ENCODE data around the gene PACC1. TPM values are rescaled to one million over a fixed set of nuclear protein-coding genes. Genes with fewer than 3 reads are reported as not detected.

Gene PACC1
- total RNA-seq, 1 donor from 2014 or later = 15.0 TPM

DNA sequence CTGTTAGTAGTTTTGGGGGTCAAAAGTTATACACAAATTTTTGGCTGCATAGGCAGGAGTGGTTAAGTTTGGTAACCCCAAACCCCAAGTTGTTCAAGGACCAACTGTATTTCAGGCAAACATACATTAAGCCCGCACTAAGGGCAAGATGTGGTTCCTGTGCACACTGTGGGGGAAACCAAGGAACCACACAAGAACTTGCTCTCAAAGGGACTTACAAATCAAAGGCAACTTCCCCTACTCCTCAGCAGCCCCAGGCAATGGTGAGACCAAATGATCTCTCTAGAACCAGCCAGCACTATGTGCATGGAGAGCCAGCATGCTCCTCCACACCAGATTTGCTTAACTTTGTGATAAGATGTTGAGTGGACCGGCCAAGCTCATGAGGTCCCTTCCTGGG is 35.3 kb downstream of the PACC1 start:
- TF ChIP-seq, protein P1, sequence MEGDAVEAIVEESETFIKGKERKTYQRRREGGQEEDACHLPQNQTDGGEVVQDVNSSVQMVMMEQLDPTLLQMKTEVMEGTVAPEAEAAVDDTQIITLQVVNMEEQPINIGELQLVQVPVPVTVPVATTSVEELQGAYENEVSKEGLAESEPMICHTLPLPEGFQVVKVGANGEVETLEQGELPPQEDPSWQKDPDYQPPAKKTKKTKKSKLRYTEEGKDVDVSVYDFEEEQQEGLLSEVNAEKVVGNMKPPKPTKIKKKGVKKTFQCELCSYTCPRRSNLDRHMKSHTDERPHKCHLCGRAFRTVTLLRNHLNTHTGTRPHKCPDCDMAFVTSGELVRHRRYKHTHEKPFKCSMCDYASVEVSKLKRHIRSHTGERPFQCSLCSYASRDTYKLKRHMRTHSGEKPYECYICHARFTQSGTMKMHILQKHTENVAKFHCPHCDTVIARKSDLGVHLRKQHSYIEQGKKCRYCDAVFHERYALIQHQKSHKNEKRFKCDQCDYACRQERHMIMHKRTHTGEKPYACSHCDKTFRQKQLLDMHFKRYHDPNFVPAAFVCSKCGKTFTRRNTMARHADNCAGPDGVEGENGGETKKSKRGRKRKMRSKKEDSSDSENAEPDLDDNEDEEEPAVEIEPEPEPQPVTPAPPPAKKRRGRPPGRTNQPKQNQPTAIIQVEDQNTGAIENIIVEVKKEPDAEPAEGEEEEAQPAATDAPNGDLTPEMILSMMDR (IDR thresholded peaks at IDR 0.05; ENCODE audit: insufficient read depth, low read length, severe bottlenecking) = no peak
- peak; percentile 76 for FAIRE-seq
- H3K27me3 ChIP-seq (ENCODE audit: control insufficient read depth, insufficient read depth, low read length) = no peaks in the 10 kb centered on the region
- no peak overlapping the region for H3K4me3 ChIP-seq (ENCODE audit: low read depth, low read length)
- no peak for DNase-seq (ENCODE audit: low read depth)
- peaks cover 9% of the 10 kb centered on the region for H3K36me3 ChIP-seq (ENCODE audit: control insufficient read depth, insufficient read depth, low read length)

DNA sequence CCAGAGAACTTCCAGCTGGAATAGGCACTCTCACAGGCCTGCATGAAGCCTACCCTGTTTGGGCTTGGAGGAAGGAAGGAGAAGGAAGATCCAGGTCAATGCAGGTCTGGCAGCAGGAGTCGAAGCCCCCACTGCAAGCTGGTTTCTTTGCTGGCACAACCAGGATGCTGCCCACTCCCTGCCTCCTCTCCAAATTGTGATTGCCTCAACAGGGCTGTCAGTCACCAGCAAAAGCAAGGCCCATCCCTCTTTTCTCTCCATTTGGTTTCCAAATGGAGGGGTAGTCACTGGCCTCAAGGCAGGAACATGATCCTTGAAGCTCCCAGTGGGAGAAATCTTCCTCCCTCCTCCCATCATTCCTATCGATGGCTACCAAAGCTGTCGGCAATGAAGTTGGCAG is 37.0 kb downstream of the PACC1 start:
- no peak overlapping the region for H3K4me3 ChIP-seq (ENCODE audit: low read depth, low read length)
- no peaks in the 10 kb centered on the region for H3K27me3 ChIP-seq (ENCODE audit: control insufficient read depth, insufficient read depth, low read length)
- DNase-seq (ENCODE audit: low read depth) (no peak), FAIRE-seq (no peak)
- peaks cover 7% of the 10 kb centered on the region for H3K36me3 ChIP-seq (ENCODE audit: control insufficient read depth, insufficient read depth, low read length)
- TF ChIP-seq, protein P1 (IDR thresholded peaks at IDR 0.05; ENCODE audit: insufficient read depth, low read length, severe bottlenecking) = no peak

DNA sequence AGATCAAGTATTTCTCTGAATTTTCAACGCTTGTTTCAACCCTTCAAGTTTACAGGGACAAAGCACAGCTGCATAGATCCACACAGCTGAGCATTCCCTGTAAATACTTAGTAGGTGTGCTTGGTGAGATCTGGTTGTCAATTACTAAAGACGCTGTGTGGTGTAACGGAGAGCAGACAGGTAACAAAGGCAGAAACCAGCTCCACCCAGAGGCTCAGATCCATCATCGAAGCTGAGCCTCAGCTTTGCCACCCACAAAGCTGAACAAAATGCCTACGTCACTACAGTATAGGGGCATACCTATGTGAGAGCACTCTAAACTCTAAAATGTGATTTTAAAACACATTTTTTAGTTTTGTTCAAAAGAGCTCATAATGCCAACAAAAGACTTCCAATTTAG is 38.7 kb downstream of the PACC1 start:
- peaks cover 7% of the 10 kb centered on the region for H3K36me3 ChIP-seq (ENCODE audit: control insufficient read depth, insufficient read depth, low read length)
- TF ChIP-seq, protein P1 (IDR thresholded peaks at IDR 0.05; ENCODE audit: insufficient read depth, low read length, severe bottlenecking) = no peak
- DNase-seq (ENCODE audit: low read depth) (no peak), FAIRE-seq (no peak)
- H3K27me3 ChIP-seq (ENCODE audit: control insufficient read depth, insufficient read depth, low read length) = no peaks in the 10 kb centered on the region
- H3K4me3 ChIP-seq (ENCODE audit: low read depth, low read length) = no peak overlapping the region

DNA sequence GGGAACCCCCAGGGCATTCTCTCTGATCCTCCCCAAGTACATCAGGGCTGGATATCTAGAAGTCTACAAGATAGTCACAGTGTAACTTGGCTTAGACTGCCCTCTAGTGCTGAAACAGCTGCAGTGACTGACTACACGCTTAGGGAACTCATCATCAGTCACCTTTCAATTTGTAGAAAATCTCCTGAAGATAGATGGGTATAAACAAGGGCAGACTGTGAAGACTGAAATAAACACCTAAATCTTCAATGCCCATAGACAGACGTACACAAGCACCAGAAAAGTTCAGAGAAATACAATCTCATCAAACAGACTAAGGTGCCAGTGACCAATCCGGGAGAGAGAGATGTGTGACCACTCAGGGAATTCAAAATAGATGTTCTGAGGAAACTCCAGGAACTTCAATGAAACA is 46.6 kb downstream of the PACC1 start:
- H3K27me3 ChIP-seq (ENCODE audit: control insufficient read depth, insufficient read depth, low read length) = no peaks in the 10 kb centered on the region
- TF ChIP-seq, protein P1 (IDR thresholded peaks at IDR 0.05; ENCODE audit: insufficient read depth, low read length, severe bottlenecking) = peak; percentile 80
- no peak for FAIRE-seq
- no peak overlapping the region for H3K4me3 ChIP-seq (ENCODE audit: low read depth, low read length)
- no peaks in the 10 kb centered on the region for H3K36me3 ChIP-seq (ENCODE audit: control insufficient read depth, insufficient read depth, low read length)
- peak; percentile 73 for DNase-seq (ENCODE audit: low read depth)

DNA sequence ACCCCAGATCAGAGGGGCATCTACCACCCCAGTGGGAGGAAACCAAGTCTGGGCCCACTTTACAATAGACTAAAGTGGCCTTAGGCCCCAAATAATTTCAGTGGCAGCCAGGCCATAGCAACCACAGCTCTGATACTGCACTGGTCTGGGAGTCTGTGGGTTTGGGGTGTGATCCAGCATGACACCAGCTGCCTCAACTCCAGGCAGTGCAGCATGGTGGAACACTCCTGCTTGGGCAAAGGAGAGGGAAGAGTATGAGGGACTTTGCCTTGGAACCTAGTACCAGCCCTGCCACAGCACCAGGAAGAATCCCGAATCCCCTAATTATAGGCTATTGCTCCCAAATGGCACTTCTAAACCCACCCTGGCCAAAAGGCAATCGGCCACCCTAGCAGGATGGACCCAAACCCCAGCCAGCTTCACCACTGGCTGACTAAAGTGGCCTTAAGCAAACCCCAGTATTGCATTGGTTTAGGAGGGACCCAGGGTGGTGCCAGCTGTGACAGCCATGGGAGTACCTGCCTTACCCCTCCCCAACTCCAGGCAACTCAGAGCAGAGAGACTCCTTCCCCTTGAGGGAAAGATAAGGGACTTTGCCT is 47.1 kb downstream of the PACC1 start:
- TF ChIP-seq, protein P1 (IDR thresholded peaks at IDR 0.05; ENCODE audit: insufficient read depth, low read length, severe bottlenecking) = no peak
- Histone ChIP-seq H3K4me3 (ENCODE audit: low read depth, low read length) (no peak overlapping the region), H3K27me3 (ENCODE audit: control insufficient read depth, insufficient read depth, low read length) (no peaks in the 10 kb centered on the region), H3K36me3 (ENCODE audit: control insufficient read depth, insufficient read depth, low read length) (no peaks in the 10 kb centered on the region)
- no peak for DNase-seq (ENCODE audit: low read depth)
- no peak for FAIRE-seq

DNA sequence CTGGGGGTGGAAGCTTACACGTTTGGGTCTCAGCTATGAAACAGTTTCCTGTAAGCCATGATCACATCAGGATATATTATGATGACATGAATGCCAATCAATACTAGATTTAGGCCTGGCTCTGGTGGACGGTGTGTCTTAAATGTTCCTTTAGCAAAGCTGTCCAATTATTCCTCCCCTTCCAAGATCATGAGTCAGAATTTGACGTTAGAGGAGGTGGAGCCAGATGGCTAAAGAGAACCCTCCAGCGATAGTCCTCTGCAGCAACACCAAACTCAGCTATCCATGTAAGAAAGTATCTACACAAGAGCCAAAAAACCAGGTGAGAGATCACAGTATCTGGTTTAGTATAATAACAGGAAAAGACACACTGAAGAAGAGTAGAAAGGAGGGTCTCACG is 47.8 kb downstream of the PACC1 start:
- no peaks in the 10 kb centered on the region for H3K36me3 ChIP-seq (ENCODE audit: control insufficient read depth, insufficient read depth, low read length)
- no peak for FAIRE-seq
- no peaks in the 10 kb centered on the region for H3K27me3 ChIP-seq (ENCODE audit: control insufficient read depth, insufficient read depth, low read length)
- TF ChIP-seq, protein P1 (IDR thresholded peaks at IDR 0.05; ENCODE audit: insufficient read depth, low read length, severe bottlenecking) = no peak
- H3K4me3 ChIP-seq (ENCODE audit: low read depth, low read length) = no peak overlapping the region
- DNase-seq (ENCODE audit: low read depth) = peak; percentile 12
